GM12872 (cell line): ENCODE results near the gene MYCBP2.

Experiments
- CTCF ChIP-seq: IDR thresholded peaks from 3 replicates; pipeline ENCODE4 v1.5.1; 2011; ENCODE audit warnings: low read depth, mild to moderate bottlenecking, low read length, moderate library complexity; ENCODE audit not compliant: insufficient read depth

The MYCBP2 gene

GRCh38 chr13:77298426-77298825 lies 28.5 kb downstream of the MYCBP2 start:
- TF ChIP-seq CTCF: no peak

GRCh38 chr13:77291774-77292173 lies 35.1 kb downstream of the MYCBP2 start:
- TF ChIP-seq CTCF: no peak

GRCh38 chr13:77290342-77290741 lies 36.6 kb downstream of the MYCBP2 start:
- TF ChIP-seq CTCF: no peak

- TF ChIP-seq CTCF: no peak
These were observed 37.0 kb downstream of the MYCBP2 start for GRCh38 chr13:77289851-77290250.

- no peak for TF ChIP-seq CTCF
These were observed 41.8 kb downstream of the MYCBP2 start for GRCh38 chr13:77285098-77285497.

- TF ChIP-seq CTCF: no peak
These were observed 52.8 kb downstream of the MYCBP2 start for GRCh38 chr13:77274126-77274525.

GRCh38 chr13:77269141-77269540 lies 57.8 kb downstream of the MYCBP2 start:
- no peak for TF ChIP-seq CTCF

- no peak for TF ChIP-seq CTCF
These were observed 59.5 kb downstream of the MYCBP2 start for GRCh38 chr13:77267362-77267761.
